Stimulated activated effector memory CD8-positive, alpha-beta T cell treated with anti-CD3 and anti-CD28 coated beads, Interleukin-12 subunit alpha, Interleukin-12 subunit beta, amount 100 ng/mL, for 72 hours (primary cell): ENCODE measurements around the gene PIK3CA.

Experiments
- ATAC-seq: fragments of 150-1000 bp; cut with Tn5 transposase; 2 replicates; pipeline ENCODE4 v1.10.0; 2021
- DNase-seq, 2 donors: peaks; one replicate each; pipeline ENCODE4 v3.0.0; 2021 to 2022; ENCODE audit warnings: low spot score in 2 of 2
- H3K27ac Mint-ChIP-seq: one replicate; pipeline ENCODE4 v1.8.0; 2022; ENCODE audit warnings: mild to moderate bottlenecking, mixed read lengths
- H3K36me3 Mint-ChIP-seq: one replicate; pipeline ENCODE4 v1.8.0; 2022; ENCODE audit warnings: mild to moderate bottlenecking, mixed read lengths
- H3K4me1 Mint-ChIP-seq: one replicate; pipeline ENCODE4 v1.8.0; 2022; ENCODE audit warnings: mixed read lengths
- H3K4me3 Mint-ChIP-seq: one replicate; pipeline ENCODE4 v1.8.0; 2022; ENCODE audit warnings: mild to moderate bottlenecking, mixed read lengths
- H3K9me3 Mint-ChIP-seq: one replicate; pipeline ENCODE4 v1.8.0; 2022; ENCODE audit warnings: mixed read lengths

PIK3CA gene

GRCh38 chr3:179278932-179279693 is 131.0 kb downstream of the PIK3CA start:
- ATAC-seq: no peak

GRCh38 chr3:179279837-179280236 is 131.7 kb downstream of the PIK3CA start:
- H3K36me3 Mint-ChIP-seq: no peaks in the 10 kb centered on the region
- H3K4me1 Mint-ChIP-seq: no peaks in the 10 kb centered on the region
- no peak for ATAC-seq
- no peak for DNase-seq
- H3K9me3 Mint-ChIP-seq: no peaks in the 10 kb centered on the region
- no peak overlapping the region for H3K4me3 Mint-ChIP-seq
- H3K27ac Mint-ChIP-seq: no peak overlapping the region

More at GRCh38 chr3:179278932-179279693, 131.0 kb downstream of the PIK3CA start:
- Mint-ChIP-seq H3K36me3 (no peaks in the 10 kb centered on the region), H3K4me3 (no peak overlapping the region), H3K9me3 (no peaks in the 10 kb centered on the region), H3K27ac (no peak overlapping the region), H3K4me1 (no peaks in the 10 kb centered on the region)
- no peak for DNase-seq

- Mint-ChIP-seq H3K9me3 (no peaks in the 10 kb centered on the region), H3K36me3 (no peaks in the 10 kb centered on the region), H3K4me3 (no peak overlapping the region), H3K27ac (no peak overlapping the region), H3K4me1 (no peaks in the 10 kb centered on the region)
- ATAC-seq (no peak), DNase-seq (no peak)
Observed at GRCh38 chr3:179281825-179282224, 133.7 kb downstream of the PIK3CA start.

DNA sequence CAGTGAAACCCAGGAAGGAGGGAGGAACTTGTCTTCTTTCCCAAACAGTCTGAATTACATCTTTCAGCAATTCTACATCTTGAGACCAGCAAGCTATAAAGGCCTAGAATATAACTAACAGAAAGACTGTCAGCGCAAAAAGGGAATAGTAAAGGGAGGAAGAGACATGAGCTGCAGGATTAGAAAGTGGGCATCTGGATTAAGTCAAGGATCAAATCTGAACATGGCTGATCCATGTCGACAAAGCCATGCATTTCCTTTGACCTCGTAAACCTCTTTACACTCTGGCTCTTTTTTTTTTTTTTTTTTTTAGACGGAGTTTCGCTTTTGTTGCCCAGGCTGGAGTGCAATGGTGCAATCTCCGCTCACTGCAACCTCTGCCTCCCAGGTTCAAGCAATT is 138.2 kb downstream of the PIK3CA start:
- H3K9me3 Mint-ChIP-seq: no peaks in the 10 kb centered on the region
- no peak for ATAC-seq

GRCh38 chr3:179288845-179289244 is 140.7 kb downstream of the PIK3CA start:
- Mint-ChIP-seq H3K9me3 (no peaks in the 10 kb centered on the region), H3K4me3 (no peak overlapping the region), H3K27ac (no peak overlapping the region), H3K4me1 (no peaks in the 10 kb centered on the region), H3K36me3 (no peaks in the 10 kb centered on the region)
- no peak for DNase-seq
- ATAC-seq: no peak

More for the DNA sequence above, 138.2 kb downstream of the PIK3CA start:
- Mint-ChIP-seq H3K27ac (no peak overlapping the region), H3K4me3 (no peak overlapping the region), H3K4me1 (no peaks in the 10 kb centered on the region), H3K36me3 (no peaks in the 10 kb centered on the region)
- no peak for DNase-seq

- no peaks in the 10 kb centered on the region for H3K36me3 Mint-ChIP-seq
- ATAC-seq (no peak), DNase-seq (no peak)
- no peak overlapping the region for H3K27ac Mint-ChIP-seq
- H3K4me3 Mint-ChIP-seq: no peak overlapping the region
- H3K9me3 Mint-ChIP-seq: no peaks in the 10 kb centered on the region
- no peaks in the 10 kb centered on the region for H3K4me1 Mint-ChIP-seq
Observed at GRCh38 chr3:179289295-179289694, 141.1 kb downstream of the PIK3CA start.
